Neural cell (in vitro differentiated cells): ENCODE data around the gene GINS3. TPM values are rescaled to one million over a fixed set of nuclear protein-coding genes. Genes with fewer than 3 reads are reported as not detected.

ENCODE experiments used
- H2AFZ ChIP-seq: fragments of 200-600, 300-800 bp; sonication (generic), shearing (Covaris generic); 2 replicates; pipeline ENCODE4 v1.6.0; 2014; ENCODE audit warnings: low read depth, mild to moderate bottlenecking, antibody characterized with exemption, low read length, moderate library complexity
- H3F3A ChIP-seq: fragments of 200-600 bp; shearing (Covaris generic); 2 replicates; pipeline ENCODE4 v1.6.1; 2016; ENCODE audit warnings: mild to moderate bottlenecking, moderate library complexity, mixed read lengths, antibody characterized with exemption, low read length; ENCODE audit not compliant: insufficient read depth, poor library complexity, severe bottlenecking
- H3K27ac ChIP-seq: fragments of 200-600, 300-800 bp; sonication (generic), shearing (Covaris generic); 2 replicates; pipeline ENCODE4 v1.5.1; 2014; ENCODE audit warnings: mild to moderate bottlenecking, low read length, moderate library complexity
- H3K27me3 ChIP-seq: fragments of 300-800, 200-600 bp; sonication (generic), shearing (Covaris generic); 2 replicates; pipeline ENCODE4 v1.6.0; 2014; ENCODE audit warnings: mild to moderate bottlenecking, low read depth, low read length, moderate library complexity; ENCODE audit not compliant: insufficient read depth
- H3K36me3 ChIP-seq: fragments of 300-800, 200-600 bp; sonication (generic), shearing (Covaris generic); 2 replicates; pipeline ENCODE4 v1.5.1; 2014; ENCODE audit warnings: mild to moderate bottlenecking, antibody characterized with exemption, low read length, moderate library complexity; ENCODE audit not compliant: insufficient read depth
- H3K4me2 ChIP-seq: fragments of 300-800, 200-600 bp; sonication (generic), shearing (Covaris generic); 2 replicates; pipeline ENCODE4 v1.6.0; 2014; ENCODE audit warnings: mild to moderate bottlenecking, low read length
- H3K4me3 ChIP-seq: fragments of 300-800, 200-600 bp; sonication (generic), shearing (Covaris generic); 2 replicates; pipeline ENCODE4 v1.5.1; 2014; ENCODE audit warnings: mild to moderate bottlenecking, low read length, moderate library complexity
- H3K79me2 ChIP-seq: fragments of 200-600 bp; shearing (Covaris generic); replicated peaks from 2 replicates; pipeline ENCODE4 v1.6.0; 2014; ENCODE audit warnings: mild to moderate bottlenecking, low read length, moderate library complexity; ENCODE audit not compliant: insufficient read depth
- H3K9ac ChIP-seq: fragments of 300-800, 200-600 bp; sonication (generic), shearing (Covaris generic); 2 replicates; pipeline ENCODE4 v1.6.1; 2016; ENCODE audit warnings: mild to moderate bottlenecking, low read length, mixed read lengths
- H3K9me2 ChIP-seq: fragments of 200-600 bp; shearing (Covaris generic); 2 replicates; pipeline ENCODE4 v1.6.1; 2016; ENCODE audit warnings: mild to moderate bottlenecking, low read length, mixed read lengths; ENCODE audit not compliant: insufficient read depth
- H3K9me3 ChIP-seq: fragments of 200-600, 300-800 bp; sonication (generic), shearing (Covaris generic); 2 replicates; pipeline ENCODE4 v1.6.1; 2016; ENCODE audit warnings: mild to moderate bottlenecking, mixed run types, low read length, moderate library complexity, mixed read lengths
- H4K20me1 ChIP-seq: fragments of 200-600 bp; shearing (Covaris generic); 2 replicates; pipeline ENCODE4 v1.6.1; 2016; ENCODE audit warnings: mild to moderate bottlenecking, mixed run types; ENCODE audit not compliant: insufficient read depth
- EP300 ChIP-seq: fragments of 450-650 bp; conservative IDR thresholded peaks from 2 replicates; pipeline ENCODE4 v1.6.1; 2014; ENCODE audit warnings: antibody characterized with exemption, mild to moderate bottlenecking, moderate library complexity; ENCODE audit not compliant: poor library complexity, severe bottlenecking
- EZH2 ChIP-seq: fragments of 200-600, 300-800 bp; shearing (Covaris generic), sonication (generic); IDR thresholded peaks from 2 replicates; pipeline ENCODE4 v1.6.1; 2014; ENCODE audit warnings: antibody characterized with exemption, low read length, borderline replicate concordance, mild to moderate bottlenecking; ENCODE audit not compliant: insufficient read depth, poor library complexity, severe bottlenecking
- MXI1 ChIP-seq: fragments of 450-650 bp; conservative IDR thresholded peaks from 2 replicates; pipeline ENCODE4 v1.6.1; 2014; ENCODE audit warnings: antibody characterized with exemption, mild to moderate bottlenecking; ENCODE audit not compliant: poor library complexity, severe bottlenecking
- POLR2AphosphoS5 ChIP-seq: IDR thresholded peaks from 2 replicates; pipeline ENCODE4 v1.6.1; 2012
- RAD21 ChIP-seq: fragments of 450-650 bp; conservative IDR thresholded peaks from 2 replicates; pipeline ENCODE4 v1.6.1; 2014; ENCODE audit warnings: antibody characterized with exemption, mild to moderate bottlenecking, moderate library complexity
- SMC3 ChIP-seq: fragments of 450-650 bp; conservative IDR thresholded peaks from 2 replicates; pipeline ENCODE4 v1.6.1; 2014; ENCODE audit warnings: antibody characterized with exemption, mild to moderate bottlenecking, moderate library complexity; ENCODE audit not compliant: poor library complexity
- TAF1 ChIP-seq: IDR thresholded peaks from 2 replicates; pipeline ENCODE4 v1.6.1; 2012; ENCODE audit warnings: low read depth
- polyA plus RNA-seq: library from polyadenylated mRNA; depleted of rRNA; stranded (reverse); fragments of >200 nt; gene quantifications from 2 replicates; pipeline ENCODE4 v1.2.3, GENCODE V29; 2014
- TF ChIP-seq, protein P1 (sequence below): fragments of 450-650 bp; IDR thresholded peaks from 2 replicates; pipeline ENCODE4 v1.5.1; 2014; ENCODE audit warnings: antibody characterized with exemption, mild to moderate bottlenecking, moderate library complexity; ENCODE audit not compliant: poor library complexity, severe bottlenecking
- TF ChIP-seq, protein P2 (sequence below): IDR thresholded peaks from 2 replicates; pipeline ENCODE4 v1.6.1; 2012; ENCODE audit warnings: borderline replicate concordance

The GINS3 gene
- polyA plus RNA-seq, 1 donor from 2014 or later = 4.3 TPM

DNA sequence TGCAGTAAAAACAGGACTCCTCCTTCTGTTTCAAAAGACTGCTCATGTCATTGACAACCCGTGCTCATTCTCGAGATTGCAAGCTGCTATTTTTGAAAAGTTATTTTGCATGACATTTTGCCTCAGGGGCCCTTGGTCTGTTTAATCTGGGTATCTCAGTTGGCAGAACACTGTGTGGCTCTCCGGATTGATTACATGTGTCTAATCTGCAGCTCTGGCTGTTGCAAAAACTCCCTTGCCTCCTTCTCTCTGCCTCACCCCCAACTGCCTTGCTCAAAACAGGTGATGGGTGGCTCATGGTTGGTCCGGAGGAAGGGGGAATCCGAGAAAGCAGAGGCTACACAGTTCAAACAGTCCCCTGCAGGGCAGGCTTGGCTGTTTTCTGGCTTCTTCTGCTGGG is 25.3 kb downstream of the GINS3 start:
- H3K9me2 ChIP-seq = no peaks in the 10 kb centered on the region
- no peaks in the 10 kb centered on the region for H3K79me2 ChIP-seq
- no peak overlapping the region for H2AFZ ChIP-seq
- no peaks in the 10 kb centered on the region for H4K20me1 ChIP-seq
- H3K27ac ChIP-seq = no peak overlapping the region
- H3K9me3 ChIP-seq = no peaks in the 10 kb centered on the region
- H3K4me3 ChIP-seq = no peak overlapping the region
- H3F3A ChIP-seq = no peaks in the 10 kb centered on the region
- H3K4me2 ChIP-seq = no peak overlapping the region
- no peaks in the 10 kb centered on the region for H3K36me3 ChIP-seq
- TF ChIP-seq, protein P1, sequence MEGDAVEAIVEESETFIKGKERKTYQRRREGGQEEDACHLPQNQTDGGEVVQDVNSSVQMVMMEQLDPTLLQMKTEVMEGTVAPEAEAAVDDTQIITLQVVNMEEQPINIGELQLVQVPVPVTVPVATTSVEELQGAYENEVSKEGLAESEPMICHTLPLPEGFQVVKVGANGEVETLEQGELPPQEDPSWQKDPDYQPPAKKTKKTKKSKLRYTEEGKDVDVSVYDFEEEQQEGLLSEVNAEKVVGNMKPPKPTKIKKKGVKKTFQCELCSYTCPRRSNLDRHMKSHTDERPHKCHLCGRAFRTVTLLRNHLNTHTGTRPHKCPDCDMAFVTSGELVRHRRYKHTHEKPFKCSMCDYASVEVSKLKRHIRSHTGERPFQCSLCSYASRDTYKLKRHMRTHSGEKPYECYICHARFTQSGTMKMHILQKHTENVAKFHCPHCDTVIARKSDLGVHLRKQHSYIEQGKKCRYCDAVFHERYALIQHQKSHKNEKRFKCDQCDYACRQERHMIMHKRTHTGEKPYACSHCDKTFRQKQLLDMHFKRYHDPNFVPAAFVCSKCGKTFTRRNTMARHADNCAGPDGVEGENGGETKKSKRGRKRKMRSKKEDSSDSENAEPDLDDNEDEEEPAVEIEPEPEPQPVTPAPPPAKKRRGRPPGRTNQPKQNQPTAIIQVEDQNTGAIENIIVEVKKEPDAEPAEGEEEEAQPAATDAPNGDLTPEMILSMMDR = no peak
- no peak overlapping the region for H3K9ac ChIP-seq
- H3K27me3 ChIP-seq = no peaks in the 10 kb centered on the region

DNA sequence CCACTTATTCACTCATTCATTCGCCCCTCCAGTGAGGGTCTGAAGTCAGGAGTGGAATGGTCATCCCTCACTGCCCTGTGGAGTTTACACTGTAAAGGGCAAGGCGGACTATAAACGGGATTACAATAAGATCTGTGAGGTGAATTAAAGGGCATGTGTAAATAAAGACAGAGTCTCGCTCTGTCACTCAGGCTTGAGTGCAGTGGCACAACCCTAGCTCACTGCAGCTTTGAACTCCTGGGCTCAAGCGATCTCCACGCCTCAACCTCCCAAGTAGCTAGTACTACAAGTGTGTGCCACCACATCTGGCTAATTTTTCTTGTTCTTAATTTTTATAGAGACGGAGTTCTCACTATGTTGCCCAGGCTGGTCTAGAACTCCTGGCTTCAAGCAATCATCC is 25.8 kb downstream of the GINS3 start:
- Histone ChIP-seq H3K36me3 (no peaks in the 10 kb centered on the region), H3K27ac (no peak overlapping the region), H3K27me3 (no peaks in the 10 kb centered on the region), H3K4me2 (no peak overlapping the region), H3K4me3 (no peak overlapping the region), H4K20me1 (no peaks in the 10 kb centered on the region), H3K79me2 (no peaks in the 10 kb centered on the region), H3K9me3 (no peaks in the 10 kb centered on the region), H2AFZ (no peak overlapping the region), H3F3A (no peaks in the 10 kb centered on the region), H3K9me2 (no peaks in the 10 kb centered on the region), H3K9ac (no peak overlapping the region)
- TF ChIP-seq EP300 (no peak), RAD21 (no peak), MXI1 (no peak), EZH2 (no peak), POLR2AphosphoS5 (no peak), SMC3 (no peak), TAF1 (no peak)
- TF ChIP-seq, protein P2, sequence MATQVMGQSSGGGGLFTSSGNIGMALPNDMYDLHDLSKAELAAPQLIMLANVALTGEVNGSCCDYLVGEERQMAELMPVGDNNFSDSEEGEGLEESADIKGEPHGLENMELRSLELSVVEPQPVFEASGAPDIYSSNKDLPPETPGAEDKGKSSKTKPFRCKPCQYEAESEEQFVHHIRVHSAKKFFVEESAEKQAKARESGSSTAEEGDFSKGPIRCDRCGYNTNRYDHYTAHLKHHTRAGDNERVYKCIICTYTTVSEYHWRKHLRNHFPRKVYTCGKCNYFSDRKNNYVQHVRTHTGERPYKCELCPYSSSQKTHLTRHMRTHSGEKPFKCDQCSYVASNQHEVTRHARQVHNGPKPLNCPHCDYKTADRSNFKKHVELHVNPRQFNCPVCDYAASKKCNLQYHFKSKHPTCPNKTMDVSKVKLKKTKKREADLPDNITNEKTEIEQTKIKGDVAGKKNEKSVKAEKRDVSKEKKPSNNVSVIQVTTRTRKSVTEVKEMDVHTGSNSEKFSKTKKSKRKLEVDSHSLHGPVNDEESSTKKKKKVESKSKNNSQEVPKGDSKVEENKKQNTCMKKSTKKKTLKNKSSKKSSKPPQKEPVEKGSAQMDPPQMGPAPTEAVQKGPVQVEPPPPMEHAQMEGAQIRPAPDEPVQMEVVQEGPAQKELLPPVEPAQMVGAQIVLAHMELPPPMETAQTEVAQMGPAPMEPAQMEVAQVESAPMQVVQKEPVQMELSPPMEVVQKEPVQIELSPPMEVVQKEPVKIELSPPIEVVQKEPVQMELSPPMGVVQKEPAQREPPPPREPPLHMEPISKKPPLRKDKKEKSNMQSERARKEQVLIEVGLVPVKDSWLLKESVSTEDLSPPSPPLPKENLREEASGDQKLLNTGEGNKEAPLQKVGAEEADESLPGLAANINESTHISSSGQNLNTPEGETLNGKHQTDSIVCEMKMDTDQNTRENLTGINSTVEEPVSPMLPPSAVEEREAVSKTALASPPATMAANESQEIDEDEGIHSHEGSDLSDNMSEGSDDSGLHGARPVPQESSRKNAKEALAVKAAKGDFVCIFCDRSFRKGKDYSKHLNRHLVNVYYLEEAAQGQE = no peak
- TF ChIP-seq, protein P1 = no peak
